22Rv1 (cell line): ENCODE results near the gene ABHD10.

Experiments
- ZFX ChIP-seq: fragments of 450-650 bp; IDR thresholded peaks from 2 replicates; pipeline ENCODE4 v1.6.1; 2017; ENCODE audit warnings: antibody characterized with exemption, borderline replicate concordance
- TF ChIP-seq, protein P1 (sequence below): fragments of 450-650 bp; IDR thresholded peaks from 2 replicates; pipeline ENCODE4 v1.5.1; 2017; ENCODE audit warnings: mild to moderate bottlenecking

DNA sequence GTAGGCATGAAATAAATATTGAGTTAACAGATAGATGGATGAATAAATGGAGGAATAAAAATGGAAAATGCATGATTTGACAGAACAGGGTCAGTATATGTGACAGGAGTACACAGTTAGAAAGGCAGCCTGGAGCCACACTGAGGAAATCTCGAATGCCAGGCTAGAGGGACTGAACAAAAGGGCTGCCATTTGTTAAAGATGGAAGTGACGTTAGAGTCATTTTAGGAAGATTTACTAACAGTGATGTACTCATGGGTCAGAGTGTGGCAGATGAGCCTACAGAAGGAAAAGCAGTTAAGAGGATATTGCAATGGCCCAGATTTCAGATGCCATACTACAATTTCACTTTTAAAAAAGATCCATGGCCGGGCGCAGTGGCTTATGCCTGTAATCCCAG lies 48.3 kb downstream of the ABHD10 start:
- TF ChIP-seq, protein P1, sequence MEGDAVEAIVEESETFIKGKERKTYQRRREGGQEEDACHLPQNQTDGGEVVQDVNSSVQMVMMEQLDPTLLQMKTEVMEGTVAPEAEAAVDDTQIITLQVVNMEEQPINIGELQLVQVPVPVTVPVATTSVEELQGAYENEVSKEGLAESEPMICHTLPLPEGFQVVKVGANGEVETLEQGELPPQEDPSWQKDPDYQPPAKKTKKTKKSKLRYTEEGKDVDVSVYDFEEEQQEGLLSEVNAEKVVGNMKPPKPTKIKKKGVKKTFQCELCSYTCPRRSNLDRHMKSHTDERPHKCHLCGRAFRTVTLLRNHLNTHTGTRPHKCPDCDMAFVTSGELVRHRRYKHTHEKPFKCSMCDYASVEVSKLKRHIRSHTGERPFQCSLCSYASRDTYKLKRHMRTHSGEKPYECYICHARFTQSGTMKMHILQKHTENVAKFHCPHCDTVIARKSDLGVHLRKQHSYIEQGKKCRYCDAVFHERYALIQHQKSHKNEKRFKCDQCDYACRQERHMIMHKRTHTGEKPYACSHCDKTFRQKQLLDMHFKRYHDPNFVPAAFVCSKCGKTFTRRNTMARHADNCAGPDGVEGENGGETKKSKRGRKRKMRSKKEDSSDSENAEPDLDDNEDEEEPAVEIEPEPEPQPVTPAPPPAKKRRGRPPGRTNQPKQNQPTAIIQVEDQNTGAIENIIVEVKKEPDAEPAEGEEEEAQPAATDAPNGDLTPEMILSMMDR = no peak
- TF ChIP-seq ZFX = no peak
